CD4-positive, alpha-beta T cell treated with Interleukin-15 for 1 hour (primary cell): ENCODE results near the gene PAPPA.

Source experiments
- DNase-seq: peaks from one replicate; pipeline ENCODE4 v3.0.0-alpha.2; 2020

PAPPA gene

DNA sequence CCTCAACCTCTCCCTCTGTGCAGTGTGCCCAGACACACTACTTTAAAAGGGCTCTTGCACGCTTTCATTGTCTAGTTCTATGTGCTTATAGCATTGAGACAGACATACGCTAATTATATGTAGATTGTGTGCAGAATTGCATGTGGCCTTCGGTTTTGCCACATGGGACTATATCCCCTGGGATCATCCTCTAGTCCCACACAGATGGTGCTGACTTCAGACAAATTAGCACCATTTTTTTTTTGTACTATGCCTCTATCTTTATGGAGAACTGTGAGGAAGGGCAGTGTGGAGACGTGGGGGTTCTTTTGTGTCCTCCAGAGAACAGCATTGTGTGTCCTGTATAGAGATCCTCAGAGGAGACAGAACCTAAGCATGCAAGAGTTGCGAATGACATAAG, 29.3 kb downstream of the PAPPA start:
- no peak for DNase-seq

DNA sequence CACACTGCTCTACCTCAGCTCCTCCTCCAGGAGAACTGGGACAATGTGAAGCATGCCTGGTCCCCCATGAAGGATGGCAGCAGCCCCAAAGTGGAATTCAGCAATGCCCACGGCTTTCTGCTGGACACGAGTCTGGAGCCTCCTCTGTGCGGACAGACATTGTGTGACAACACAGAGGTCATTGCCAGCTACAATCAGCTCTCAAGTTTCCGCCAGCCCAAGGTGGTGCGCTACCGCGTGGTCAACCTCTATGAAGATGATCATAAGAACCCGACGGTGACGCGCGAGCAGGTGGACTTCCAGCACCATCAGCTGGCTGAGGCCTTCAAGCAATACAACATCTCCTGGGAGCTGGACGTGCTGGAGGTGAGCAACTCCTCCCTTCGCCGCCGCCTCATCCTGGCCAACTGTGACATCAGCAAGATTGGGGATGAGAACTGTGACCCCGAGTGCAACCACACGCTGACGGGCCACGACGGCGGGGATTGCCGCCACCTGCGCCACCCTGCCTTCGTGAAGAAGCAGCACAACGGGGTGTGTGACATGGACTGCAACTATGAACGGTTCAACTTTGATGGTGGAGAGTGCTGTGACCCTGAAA, 34.1 kb downstream of the PAPPA start:
- no peak for DNase-seq

DNA sequence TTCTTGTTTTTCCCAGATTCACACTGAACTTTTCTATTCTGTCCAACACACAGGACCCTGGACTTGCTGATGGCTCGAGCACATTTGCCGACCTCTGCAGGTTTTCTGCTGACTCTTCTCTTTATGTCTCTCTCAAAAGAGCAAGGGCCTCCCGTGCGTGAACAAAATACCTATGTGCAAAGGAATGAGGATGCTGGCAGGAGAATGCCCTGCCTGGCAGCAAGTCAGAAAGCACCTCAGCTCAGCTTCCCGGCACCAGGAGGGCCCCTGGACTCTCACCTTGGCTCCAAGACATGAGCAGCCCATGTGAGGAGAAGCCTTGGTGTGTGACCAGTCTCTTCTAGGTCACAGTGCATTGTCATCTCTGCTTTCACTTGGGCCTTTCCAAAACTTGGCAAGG, 36.1 kb downstream of the PAPPA start:
- DNase-seq: no peak

DNA sequence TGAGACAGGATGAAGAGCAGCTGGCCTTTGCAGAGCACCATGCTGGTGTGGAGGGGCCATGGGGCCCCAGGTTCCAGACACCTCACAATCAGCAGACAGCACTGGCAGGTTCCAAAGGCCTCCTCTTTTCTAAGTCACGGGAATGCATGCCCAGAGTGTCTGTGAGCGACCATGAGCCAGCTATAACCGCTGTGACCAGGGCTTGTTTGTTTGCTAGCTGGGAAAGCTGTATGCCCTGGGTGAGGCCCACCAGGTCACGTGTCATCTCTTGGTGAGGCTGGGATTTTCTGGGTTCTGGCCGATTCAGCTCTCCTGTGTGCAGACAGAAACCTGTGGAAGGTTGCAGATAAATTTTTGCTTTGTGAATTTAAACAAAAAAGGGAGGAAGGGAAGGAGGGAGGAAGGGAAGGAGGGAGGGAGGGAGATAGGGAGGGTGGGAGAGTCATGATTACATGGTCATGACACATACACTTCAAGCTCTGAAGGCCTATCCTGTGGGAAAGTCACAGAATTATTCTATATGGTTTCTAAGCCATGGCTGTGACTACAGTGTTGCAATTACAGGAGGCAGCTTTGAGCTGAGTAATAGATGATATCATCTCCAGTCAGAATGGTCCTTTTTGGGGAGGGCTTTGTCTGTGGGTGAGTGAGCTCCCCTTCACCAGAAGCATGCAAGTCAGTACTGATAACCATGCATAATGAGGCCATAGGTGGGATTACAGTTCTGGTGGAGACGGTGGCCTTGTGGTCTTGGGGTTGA, 37.2 kb downstream of the PAPPA start:
- no peak for DNase-seq

GRCh38 chr9:116191576-116192415, 38.2 kb downstream of the PAPPA start:
- DNase-seq: no peak

DNA sequence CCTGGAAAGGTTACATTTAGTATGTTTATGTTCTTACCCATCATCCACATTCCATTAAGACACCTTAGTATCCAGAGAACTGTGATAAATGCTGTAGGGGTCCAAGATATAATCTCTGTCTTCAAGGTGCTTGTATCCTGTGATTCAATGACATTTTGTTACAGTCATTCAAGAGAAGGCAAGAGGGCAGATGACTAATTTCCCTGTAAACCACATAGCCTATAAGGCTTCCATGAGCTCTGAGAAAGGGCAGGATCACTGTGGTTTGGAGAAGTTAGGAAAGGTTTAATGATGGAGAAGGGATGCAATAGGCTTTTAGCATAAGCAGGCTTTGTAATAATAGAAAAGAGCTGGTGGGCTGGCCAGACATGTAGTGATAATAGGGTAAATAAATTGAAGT, 40.0 kb downstream of the PAPPA start:
- no peak for DNase-seq

DNA sequence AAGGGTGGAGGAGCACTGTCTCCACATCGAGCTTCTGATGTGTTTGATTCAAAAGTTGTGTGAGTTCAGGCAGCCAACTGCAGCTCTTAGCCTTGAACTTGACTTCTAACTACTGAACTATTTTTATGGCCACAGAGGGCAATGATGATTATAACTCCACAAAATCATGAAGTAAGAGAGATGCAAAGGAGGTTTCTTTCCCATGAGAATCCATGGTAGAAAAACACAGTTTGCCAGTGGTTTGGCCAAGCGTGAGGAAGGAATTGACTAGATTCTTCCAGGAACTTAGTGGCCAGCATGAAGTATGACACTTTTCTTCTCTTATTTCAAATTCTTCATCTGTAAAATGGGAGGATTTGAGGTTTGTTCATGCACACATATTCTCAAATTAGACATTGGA, 43.2 kb downstream of the PAPPA start:
- DNase-seq: no peak

GRCh38 chr9:116198344-116198743, 44.8 kb downstream of the PAPPA start:
- DNase-seq: no peak

GRCh38 chr9:116202219-116202912, 48.8 kb downstream of the PAPPA start:
- DNase-seq: no peak

- no peak for DNase-seq
Measured at GRCh38 chr9:116204252-116204882, 50.8 kb downstream of the PAPPA start.

- DNase-seq: no peak
Measured at GRCh38 chr9:116207371-116208111, 54.0 kb downstream of the PAPPA start.

GRCh38 chr9:116208417-116209232, 55.0 kb downstream of the PAPPA start:
- DNase-seq: no peak

- no peak for DNase-seq
Measured at GRCh38 chr9:116209414-116210116, 56.0 kb downstream of the PAPPA start.

DNA sequence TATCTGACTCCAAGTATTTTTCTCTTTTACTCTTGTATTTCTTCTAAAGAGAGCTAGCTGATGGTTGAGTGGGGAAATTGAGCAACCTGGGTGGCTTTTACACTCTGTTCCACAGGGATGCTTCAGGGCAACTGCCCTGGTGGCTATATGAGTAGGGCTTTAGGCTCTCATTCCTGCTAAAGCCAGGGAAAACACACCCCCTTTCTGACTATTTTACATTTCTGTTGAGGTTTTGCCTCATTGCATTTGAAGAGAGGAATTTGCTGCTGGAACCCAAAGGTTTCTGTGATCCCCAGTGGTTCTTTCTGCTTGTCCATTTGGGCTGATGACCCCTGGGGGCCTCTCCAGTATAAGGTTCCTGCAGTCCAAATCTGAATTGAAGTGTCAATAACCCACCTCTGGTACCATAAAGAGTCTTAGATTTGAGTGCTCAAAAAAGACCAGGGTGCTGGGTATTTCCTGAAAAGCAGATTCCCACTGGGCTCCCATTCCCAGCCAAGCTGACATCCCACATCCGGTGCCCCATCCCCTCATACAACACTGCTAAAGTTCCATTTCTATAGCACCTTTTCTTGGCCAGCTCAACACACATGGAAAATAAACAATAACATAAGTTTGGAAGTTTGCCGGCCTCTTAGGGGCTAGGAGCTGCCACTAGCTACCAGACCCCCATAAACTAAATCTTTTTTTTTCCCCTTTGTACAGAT, 59.5 kb downstream of the PAPPA start:
- no peak for DNase-seq

- no peak for DNase-seq
Measured at GRCh38 chr9:116213693-116214047, 60.1 kb downstream of the PAPPA start.

GRCh38 chr9:116218399-116218798, 64.8 kb downstream of the PAPPA start:
- DNase-seq: no peak

DNA sequence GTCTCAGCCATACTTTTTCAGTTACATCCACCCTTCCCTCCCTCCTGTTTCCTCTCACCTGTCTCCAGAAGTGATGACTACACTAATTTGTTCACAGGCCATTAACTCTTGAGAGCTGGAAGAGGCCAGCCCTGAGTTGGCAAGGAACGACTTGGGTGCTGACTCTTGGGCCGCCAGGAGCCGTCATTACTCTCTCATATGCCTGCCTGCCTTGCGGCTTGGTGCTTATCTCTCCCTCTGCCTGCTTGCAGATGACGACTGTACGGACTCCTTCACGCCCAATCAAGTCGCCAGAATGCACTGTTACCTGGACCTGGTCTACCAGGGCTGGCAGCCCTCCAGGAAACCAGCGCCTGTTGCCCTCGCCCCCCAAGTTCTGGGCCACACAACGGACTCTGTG, 66.1 kb downstream of the PAPPA start:
- DNase-seq: no peak

DNA sequence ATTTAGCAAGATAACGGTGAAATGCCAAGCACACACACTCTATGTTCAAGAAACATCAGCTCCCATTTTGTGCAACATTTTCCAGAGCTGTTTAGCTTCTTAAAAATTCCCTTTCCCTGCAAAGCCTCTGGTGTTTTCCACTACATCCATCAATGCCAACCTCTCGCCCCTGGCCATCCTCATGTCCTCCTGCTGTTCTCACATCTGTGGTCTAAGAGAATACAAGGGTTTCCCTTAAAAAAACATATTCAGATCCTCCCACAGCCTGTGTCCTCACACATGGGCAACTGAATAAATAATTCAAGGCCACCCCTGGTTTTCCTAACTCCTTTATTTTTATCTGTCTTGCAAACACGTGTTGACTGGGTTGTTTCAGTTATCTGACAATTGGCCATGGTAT, 70.3 kb downstream of the PAPPA start:
- no peak for DNase-seq

DNA sequence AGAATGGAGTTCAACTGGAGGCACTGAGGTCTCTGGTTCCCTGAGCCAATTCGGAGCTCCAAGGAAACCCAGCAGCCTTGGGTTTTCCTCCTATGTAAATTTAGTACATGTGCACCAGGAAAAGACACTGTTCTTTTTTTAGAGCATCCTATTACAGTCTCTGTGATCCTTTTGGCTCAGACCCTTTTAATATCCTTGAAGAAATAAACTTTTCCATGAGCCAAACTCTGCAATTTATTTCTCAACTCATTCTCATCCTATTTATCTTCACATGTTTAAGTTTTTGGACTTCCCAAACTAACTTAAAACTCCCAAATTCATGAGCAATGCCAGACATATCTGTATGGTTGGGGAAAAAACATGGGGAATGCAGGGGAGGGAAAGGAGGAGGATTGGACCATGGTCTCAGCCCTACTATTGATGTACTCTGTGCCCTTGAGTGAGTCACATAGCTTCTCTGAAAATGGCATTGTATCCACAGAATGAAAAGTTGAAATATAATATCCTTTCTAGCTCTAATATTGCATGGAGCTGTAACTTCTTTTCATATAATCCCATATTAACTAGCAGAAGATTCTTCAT, 76.6 kb downstream of the PAPPA start:
- DNase-seq: no peak
